NCI-H1694 treated with DMSO at 0.1 percent for 48 hours (cell line): Measurements from ENCODE around the gene TTC28.

Source experiments
- DNase-seq: peaks from one replicate; lab custom pipeline; 2025; lab: John Stamatoyannopoulos, UW

Gene TTC28

GRCh38 chr22:28002863-28003565 is 676.6 kb downstream of the TTC28 start:
- no peak for DNase-seq

GRCh38 chr22:28002181-28002700 is 677.4 kb downstream of the TTC28 start:
- peak; percentile 11 for DNase-seq

- no peak for DNase-seq
Measured at GRCh38 chr22:28001171-28001835, 678.3 kb downstream of the TTC28 start.

- DNase-seq: no peak
Measured at GRCh38 chr22:28000361-28000760, 679.3 kb downstream of the TTC28 start.

GRCh38 chr22:27999876-28000275 is 679.8 kb downstream of the TTC28 start:
- no peak for DNase-seq

- DNase-seq: no peak
Measured at GRCh38 chr22:27998511-27999410, 680.9 kb downstream of the TTC28 start.

GRCh38 chr22:27997538-27997937 is 682.1 kb downstream of the TTC28 start:
- DNase-seq: no peak

GRCh38 chr22:27996981-27997380 is 682.7 kb downstream of the TTC28 start:
- no peak for DNase-seq

- no peak for DNase-seq
Measured at GRCh38 chr22:27996529-27996925, 683.1 kb downstream of the TTC28 start.

GRCh38 chr22:27995801-27996528 is 683.7 kb downstream of the TTC28 start:
- no peak for DNase-seq

GRCh38 chr22:27994481-27995331 is 684.9 kb downstream of the TTC28 start:
- no peak for DNase-seq

- no peak for DNase-seq
Measured at GRCh38 chr22:27993774-27994350, 685.8 kb downstream of the TTC28 start.

GRCh38 chr22:27993201-27993635 is 686.4 kb downstream of the TTC28 start:
- DNase-seq: no peak

- no peak for DNase-seq
Measured at GRCh38 chr22:27992294-27993165, 687.1 kb downstream of the TTC28 start.

- no peak for DNase-seq
Measured at GRCh38 chr22:27991586-27992293, 687.9 kb downstream of the TTC28 start.

GRCh38 chr22:27990879-27991278 is 688.8 kb downstream of the TTC28 start:
- no peak for DNase-seq

- DNase-seq: no peak
Measured at GRCh38 chr22:27990451-27990840, 689.2 kb downstream of the TTC28 start.

- DNase-seq: no peak
Measured at GRCh38 chr22:27989758-27990450, 689.7 kb downstream of the TTC28 start.
